ENCODE measurements around the gene IGSF23. TPM values are rescaled to one million over a fixed set of nuclear protein-coding genes. Genes with fewer than 3 reads are reported as not detected.

The IGSF23 gene
- total and polyA plus RNA-seq, 11 donors, result 0.21 to 3.5 (median 0.83) TPM; not detected in 8

DNA sequence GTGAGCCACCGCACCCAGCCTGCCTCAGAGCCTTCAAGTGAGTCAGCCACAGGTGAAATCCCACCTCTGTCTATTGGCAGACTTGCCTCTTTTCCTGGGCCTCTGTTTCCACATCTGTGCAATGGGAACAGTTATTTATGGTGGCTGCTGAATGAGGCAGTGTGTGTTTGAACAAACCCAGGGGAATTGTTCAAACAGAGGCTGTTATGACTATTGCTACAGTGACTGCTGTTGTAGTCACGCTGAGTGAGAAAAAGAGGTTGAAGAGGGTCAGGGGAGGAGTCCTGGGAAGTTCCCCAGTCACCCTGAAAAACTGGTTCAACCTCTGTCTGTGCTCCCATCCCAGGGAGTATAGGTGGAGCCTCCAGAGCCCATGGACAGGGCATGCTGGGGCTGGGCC is 58.0 kb downstream of the IGSF23 start, which contains the start of gene CEACAM19:
Gene CEACAM19 (plus strand): TSS at position 83 of the 400 bp plus-strand sequence. CDS start 450 bp downstream, outside the sequence.
- Histone ChIP-seq H3K27me3 (no peaks in the 10 kb centered on the region), H3K4me3 (no peak within 1 kb of the TSS), H3K9me3 (no peaks in the 10 kb centered on the region), H3K36me3 (peaks cover 0 to 4% (median 0%) of the 10 kb centered on the region in 9 donors), H3K4me1 (no peaks in the 10 kb centered on the region), H3K27ac (no peak within 1 kb of the TSS)
- no peak for ATAC-seq
- intact Hi-C loops (cut with DNase I), result no loop called here
- no peak for DNase-seq
- TF ChIP-seq, protein P1, sequence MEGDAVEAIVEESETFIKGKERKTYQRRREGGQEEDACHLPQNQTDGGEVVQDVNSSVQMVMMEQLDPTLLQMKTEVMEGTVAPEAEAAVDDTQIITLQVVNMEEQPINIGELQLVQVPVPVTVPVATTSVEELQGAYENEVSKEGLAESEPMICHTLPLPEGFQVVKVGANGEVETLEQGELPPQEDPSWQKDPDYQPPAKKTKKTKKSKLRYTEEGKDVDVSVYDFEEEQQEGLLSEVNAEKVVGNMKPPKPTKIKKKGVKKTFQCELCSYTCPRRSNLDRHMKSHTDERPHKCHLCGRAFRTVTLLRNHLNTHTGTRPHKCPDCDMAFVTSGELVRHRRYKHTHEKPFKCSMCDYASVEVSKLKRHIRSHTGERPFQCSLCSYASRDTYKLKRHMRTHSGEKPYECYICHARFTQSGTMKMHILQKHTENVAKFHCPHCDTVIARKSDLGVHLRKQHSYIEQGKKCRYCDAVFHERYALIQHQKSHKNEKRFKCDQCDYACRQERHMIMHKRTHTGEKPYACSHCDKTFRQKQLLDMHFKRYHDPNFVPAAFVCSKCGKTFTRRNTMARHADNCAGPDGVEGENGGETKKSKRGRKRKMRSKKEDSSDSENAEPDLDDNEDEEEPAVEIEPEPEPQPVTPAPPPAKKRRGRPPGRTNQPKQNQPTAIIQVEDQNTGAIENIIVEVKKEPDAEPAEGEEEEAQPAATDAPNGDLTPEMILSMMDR (IDR thresholded peaks at IDR 0.05), result no peak
- TF ChIP-seq POLR2A (IDR thresholded peaks at IDR 0.05), result no peak
- 76 to 92% (median 81%) methylated on average over 2 of the region's 2 CpGs for WGBS, 4 donors

DNA sequence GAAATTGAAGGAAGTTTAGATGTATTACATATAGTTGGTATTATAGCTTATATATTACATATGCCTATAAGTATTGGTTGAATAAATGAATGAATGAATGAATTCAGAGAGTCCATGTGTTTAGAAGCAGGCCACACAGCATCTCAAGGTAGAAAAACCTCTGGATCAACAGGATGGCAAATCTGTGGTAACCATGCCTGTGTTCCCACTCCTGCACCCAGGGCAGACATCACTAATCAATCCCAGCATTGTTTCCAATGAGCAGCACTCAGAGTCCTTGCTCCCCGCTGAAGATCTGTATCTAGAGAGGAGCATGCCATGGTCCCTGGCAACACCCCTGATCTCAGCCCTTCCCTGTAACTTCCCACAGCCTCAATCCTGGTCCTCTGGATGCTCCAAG is 58.9 kb downstream of the IGSF23 start:
- Histone ChIP-seq H3K27ac (no peak overlapping the region), H3K4me1 (peaks cover 0 to 5% (median 0%) of the 10 kb centered on the region in 12 donors), H3K36me3 (peaks cover 0 to 8% (median 0%) of the 10 kb centered on the region in 9 donors), H3K27me3 (no peaks in the 10 kb centered on the region), H3K9me3 (no peaks in the 10 kb centered on the region), H3K4me3 (no peak overlapping the region)
- ATAC-seq (no peak), DNase-seq (no peak)
- TF ChIP-seq, protein P1 (IDR thresholded peaks at IDR 0.05), result no peak
- TF ChIP-seq POLR2A (IDR thresholded peaks at IDR 0.05), result no peak
- intact Hi-C loops (cut with DNase I), result no loop called here
- WGBS, 4 donors, result 69 to 83% (median 76%) methylated on average over 1 of the region's 1 CpG

DNA sequence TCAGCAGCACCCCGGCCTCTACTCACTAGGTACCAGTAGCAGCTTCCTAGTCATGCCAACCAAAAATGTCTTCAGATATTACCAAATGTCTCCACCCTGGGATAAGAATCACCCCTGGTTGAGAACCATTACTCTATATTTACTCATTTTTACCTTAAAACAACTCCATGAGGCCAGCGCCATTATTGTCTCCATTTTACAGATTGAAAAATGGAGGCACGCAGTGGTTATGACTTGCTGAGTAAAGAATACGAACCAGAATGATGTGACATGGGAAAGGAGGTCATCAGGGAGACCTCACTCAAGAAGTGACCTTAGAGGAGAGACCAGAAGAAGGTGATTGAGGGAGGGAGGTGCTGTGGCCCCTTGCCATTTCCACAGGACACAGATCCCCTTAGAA is 60.1 kb downstream of the IGSF23 start:
- DNase-seq, result peak in 1 of 5 donors; percentile 7
- peaks cover 0 to 8% (median 0%) of the 10 kb centered on the region in 9 donors for H3K36me3 ChIP-seq
- no peak for ATAC-seq
- peaks cover 0 to 11% (median 0%) of the 10 kb centered on the region in 12 donors for H3K4me1 ChIP-seq
- intact Hi-C loops (cut with DNase I), result no loop called here
- no peak overlapping the region for H3K27ac ChIP-seq
- no peaks in the 10 kb centered on the region for H3K27me3 ChIP-seq
- H3K4me3 ChIP-seq, result no peak overlapping the region
- 93 to 98% (median 94%) methylated on average over 4 of the region's 4 CpGs for WGBS, 4 donors
- H3K9me3 ChIP-seq, result no peaks in the 10 kb centered on the region
- TF ChIP-seq, protein P1 (IDR thresholded peaks at IDR 0.05), result no peak
- no peak for TF ChIP-seq POLR2A (IDR thresholded peaks at IDR 0.05)

DNA sequence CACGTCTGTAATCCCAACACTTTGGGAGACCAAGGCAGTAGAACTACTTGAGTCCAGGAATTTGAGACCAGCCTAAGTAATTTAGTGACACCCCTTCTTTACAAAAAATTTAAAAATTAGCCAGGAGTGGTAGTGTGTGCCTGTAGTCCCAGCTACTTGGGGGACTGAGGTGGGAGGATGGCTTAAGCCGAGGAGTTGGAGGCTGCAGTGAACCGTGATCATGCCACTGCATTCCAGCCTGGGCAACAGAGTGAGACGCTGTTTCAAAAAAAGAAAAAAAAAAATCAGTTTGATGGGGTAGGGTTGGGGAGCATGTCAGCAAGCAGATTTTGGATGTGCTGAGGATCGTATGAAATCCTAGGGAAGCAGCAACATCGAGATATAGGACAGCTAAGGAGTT is 62.2 kb downstream of the IGSF23 start:
- TF ChIP-seq, protein P1 (IDR thresholded peaks at IDR 0.05), result no peak
- TF ChIP-seq POLR2A (IDR thresholded peaks at IDR 0.05), result no peak
- WGBS, 4 donors, result 87 to 93% (median 91%) methylated on average over 6 of the region's 6 CpGs
- no peaks in the 10 kb centered on the region for H3K27me3 ChIP-seq

More for the DNA sequence above, 62.2 kb downstream of the IGSF23 start:
- DNase-seq, result no peak
- intact Hi-C loops (cut with DNase I), result no loop called here
- H3K9me3 ChIP-seq, result no peaks in the 10 kb centered on the region
- no peak overlapping the region for H3K4me3 ChIP-seq
- no peak for ATAC-seq
- H3K36me3 ChIP-seq, result peaks cover 0 to 16% (median 0%) of the 10 kb centered on the region in 9 donors
- peaks cover 0 to 11% (median 0%) of the 10 kb centered on the region in 12 donors for H3K4me1 ChIP-seq
- H3K27ac ChIP-seq, result no peak overlapping the region
